PFSK-1 (cell line): ENCODE data around the gene COL7A1.

ENCODE experiments used
- FOXP2 ChIP-seq: optimal IDR thresholded peaks from 2 replicates; pipeline ENCODE3; 2011; ENCODE audit warnings: borderline replicate concordance, control low read depth, inconsistent platforms; ENCODE audit not compliant: insufficient read depth; ENCODE audit errors: extremely low read length, extremely low read depth
- POLR2AphosphoS5 ChIP-seq: IDR thresholded peaks from 2 replicates; pipeline ENCODE4 v1.6.1; 2012; ENCODE audit warnings: low read depth, mild to moderate bottlenecking, control low read depth, low read length, moderate library complexity
- REST ChIP-seq, 2 experiments: IDR thresholded peaks; 2 replicates each; pipeline versions ENCODE4 v1.6.1 to v1.8.0; 2011 to 2012; ENCODE audit warnings: low read depth in 2 of 2, low read length in 2 of 2, control low read depth in 1 of 2, inconsistent platforms in 1 of 2, mild to moderate bottlenecking in 1 of 2, moderate library complexity in 1 of 2; ENCODE audit not compliant: insufficient read depth in 1 of 2
- SIN3A ChIP-seq: IDR thresholded peaks from 2 replicates; pipeline ENCODE4 v1.6.1; 2012; ENCODE audit warnings: mild to moderate bottlenecking, low read length, moderate library complexity, borderline replicate concordance; ENCODE audit not compliant: insufficient read depth
- TAF1 ChIP-seq: IDR thresholded peaks from 2 replicates; pipeline ENCODE4 v1.6.1; 2012; ENCODE audit warnings: low read length, control low read depth, borderline replicate concordance; ENCODE audit not compliant: insufficient read depth

COL7A1 gene

GRCh38 chr3:48635222-48636021 is 40.3 kb upstream of the COL7A1 start, which contains the start of gene SLC26A6:
Gene SLC26A6, minus strand, starts transcription at chr3:48635461. Its CDS starts 68 bp downstream, at chr3:48635393.
- TF ChIP-seq FOXP2: peak; percentile 28
- TF ChIP-seq REST (IDR thresholded peaks at IDR 0.05; ENCODE audit: insufficient read depth in 1 of 2, low read depth in 2 of 2, low read length in 2 of 2): peak in 1 of 2 experiments; percentile 40; a peak in 1 of 4 replicates
- peak; percentile 86 for TF ChIP-seq POLR2AphosphoS5
- TF ChIP-seq TAF1: peak; percentile 78; the same call in 1 of the 2 replicates
- no peak for TF ChIP-seq SIN3A

- TF ChIP-seq POLR2AphosphoS5 (peak; percentile 53; the same call in 1 of the 2 replicates), TAF1 (no peak)
Observed at GRCh38 chr3:48634661-48635221, 39.6 kb upstream of the COL7A1 start.

GRCh38 chr3:48633743-48634142 is 38.6 kb upstream of the COL7A1 start:
- no peak for TF ChIP-seq FOXP2
- TF ChIP-seq TAF1: no peak
- TF ChIP-seq SIN3A: no peak
- TF ChIP-seq POLR2AphosphoS5: no peak
- TF ChIP-seq REST (IDR thresholded peaks at IDR 0.05; ENCODE audit: insufficient read depth in 1 of 2, low read depth in 2 of 2, low read length in 2 of 2): no peak

GRCh38 chr3:48633256-48633655 is 38.1 kb upstream of the COL7A1 start:
- TF ChIP-seq POLR2AphosphoS5 (no peak), SIN3A (no peak), REST (IDR thresholded peaks at IDR 0.05; ENCODE audit: insufficient read depth in 1 of 2, low read depth in 2 of 2, low read length in 2 of 2) (no peak), TAF1 (no peak), FOXP2 (no peak)

GRCh38 chr3:48631516-48632448 is 36.7 kb upstream of the COL7A1 start:
- TF ChIP-seq TAF1 (no peak), REST (IDR thresholded peaks at IDR 0.05; ENCODE audit: insufficient read depth in 1 of 2, low read depth in 2 of 2, low read length in 2 of 2) (no peak), SIN3A (no peak), POLR2AphosphoS5 (no peak), FOXP2 (no peak)
